Measurements from ENCODE around the gene PPFIA1.
"Not testable (repeated sequence)": the region's sequence is repeated elsewhere in the genome, so short reads cannot be mapped to it uniquely, and the experiment has no call there.

Gene PPFIA1

DNA sequence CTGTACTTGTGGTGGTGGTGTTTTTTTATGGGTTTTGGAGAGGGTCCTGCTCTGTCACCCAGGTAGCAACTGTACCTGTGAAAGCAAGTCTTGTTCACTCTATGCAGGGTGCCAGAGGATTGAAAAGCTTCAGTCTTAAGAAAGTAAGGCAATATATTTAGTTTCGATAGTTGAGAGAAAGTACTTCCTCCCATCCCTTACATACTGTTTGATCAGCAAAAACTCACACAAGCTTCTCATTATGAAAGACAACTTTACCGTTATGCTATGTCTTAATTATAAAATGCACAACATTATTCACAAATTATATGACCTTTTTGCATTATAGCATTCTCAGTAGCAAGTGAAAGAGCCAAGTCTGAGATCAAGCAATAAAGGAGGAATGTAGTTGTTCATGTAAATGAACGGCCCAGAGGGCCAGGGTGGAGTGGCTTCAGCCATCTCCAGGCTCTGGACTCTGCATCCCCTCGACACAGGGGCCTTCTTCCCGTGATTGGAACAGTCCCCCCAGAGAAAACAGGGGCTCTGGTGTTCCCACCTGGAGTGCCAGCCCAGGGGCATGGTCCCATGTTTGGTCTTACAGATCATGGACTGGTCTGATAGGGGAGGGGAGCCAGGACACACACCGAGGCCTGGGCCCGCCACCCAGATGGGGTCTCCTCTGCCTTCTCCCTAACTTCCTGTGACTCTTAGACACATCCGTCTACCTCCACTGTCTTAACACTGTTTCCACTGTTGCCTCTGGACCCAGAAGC is 89.1 kb downstream of the PPFIA1 start:
- no peak for DNase-seq (ENCODE audit: low read depth)

DNA sequence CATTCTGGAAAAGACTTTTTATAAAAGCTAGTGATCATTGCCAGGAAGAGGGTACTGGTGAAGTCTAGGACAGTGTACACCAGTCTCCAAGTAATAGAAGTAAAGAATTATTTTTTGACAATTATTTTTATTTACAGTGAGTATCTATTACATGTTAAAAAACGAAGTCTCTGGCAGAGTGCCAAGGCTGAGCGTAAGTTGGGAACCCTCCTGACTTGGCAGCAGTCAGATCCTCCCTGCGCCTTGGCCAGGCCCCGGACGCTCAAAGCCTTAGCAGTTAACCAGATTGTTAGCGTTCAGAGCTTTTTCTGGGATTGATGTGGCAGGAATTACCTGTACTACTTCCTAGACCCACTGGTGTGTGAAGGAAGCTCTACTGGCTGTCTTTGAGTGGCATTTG is 89.7 kb downstream of the PPFIA1 start:
- no peak for DNase-seq (ENCODE audit: low read depth)

GRCh38 chr11:70364178-70364577 is 93.7 kb downstream of the PPFIA1 start:
- no peak for DNase-seq (ENCODE audit: low read depth)

DNA sequence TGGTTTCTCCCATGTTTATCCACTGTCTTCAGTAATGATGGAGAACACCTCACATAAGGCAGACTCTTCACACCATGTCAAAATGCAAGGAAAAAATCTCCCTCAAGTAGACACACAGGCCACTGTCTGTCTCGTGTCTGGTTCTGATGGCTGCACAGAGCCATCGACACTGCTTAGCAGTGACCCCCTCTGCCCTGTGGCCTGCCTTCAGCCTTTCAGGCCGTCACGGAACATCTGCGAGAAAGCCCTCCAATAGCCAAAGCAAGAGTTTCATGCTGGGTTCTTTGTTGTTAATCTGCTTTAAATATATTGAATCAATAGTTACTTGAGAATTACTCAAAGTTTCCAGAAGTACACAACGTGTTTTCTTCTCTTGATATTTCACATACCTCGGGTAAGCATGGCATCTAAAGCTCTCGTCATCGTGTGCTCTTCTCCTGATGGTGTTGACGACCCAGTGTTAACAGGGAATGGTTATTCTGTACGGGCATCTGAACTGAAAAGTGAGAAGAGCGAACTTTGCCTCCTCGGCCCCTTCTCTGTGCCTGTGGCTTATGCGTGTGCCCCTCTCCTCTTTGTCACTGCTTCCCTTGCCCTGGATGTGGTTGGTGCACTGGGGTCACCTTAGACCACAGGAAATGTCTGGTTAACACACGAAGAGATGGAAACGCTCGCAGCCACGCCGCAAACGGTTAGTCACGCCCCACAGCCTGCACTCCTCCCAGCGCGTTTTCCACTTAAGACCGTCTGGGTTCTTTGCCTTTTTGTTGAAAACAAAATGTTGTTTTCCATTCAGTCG is 94.5 kb downstream of the PPFIA1 start:
- DNase-seq (ENCODE audit: low read depth), result peak; percentile 2

GRCh38 chr11:70365544-70365927 is 95.0 kb downstream of the PPFIA1 start:
- no peak for DNase-seq (ENCODE audit: low read depth)

- DNase-seq (ENCODE audit: low read depth), result no peak
Measured at GRCh38 chr11:70367071-70367470, 96.6 kb downstream of the PPFIA1 start.

DNA sequence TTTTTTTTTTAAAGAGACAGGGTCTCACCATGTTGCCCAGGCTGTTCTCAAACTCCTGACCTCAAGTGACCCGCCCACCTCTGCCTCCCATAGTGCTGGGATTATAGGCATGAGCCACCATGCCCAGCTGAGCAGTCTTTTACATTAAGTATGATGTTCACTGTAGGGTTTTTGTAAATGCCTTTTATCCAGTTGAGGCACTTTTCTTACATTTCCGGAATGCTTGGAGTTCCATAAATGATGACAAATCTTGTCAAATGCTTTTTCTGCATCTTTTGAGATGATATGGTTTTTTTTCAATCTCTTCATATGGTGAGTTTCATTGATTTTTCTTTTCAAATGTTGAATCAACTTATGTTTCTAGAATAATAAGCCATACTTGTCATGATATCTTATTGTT is 98.5 kb downstream of the PPFIA1 start:
- no peak for DNase-seq (ENCODE audit: low read depth)

- DNase-seq (ENCODE audit: low read depth), result no peak
Measured at GRCh38 chr11:70371241-70371640, 100.8 kb downstream of the PPFIA1 start.

DNA sequence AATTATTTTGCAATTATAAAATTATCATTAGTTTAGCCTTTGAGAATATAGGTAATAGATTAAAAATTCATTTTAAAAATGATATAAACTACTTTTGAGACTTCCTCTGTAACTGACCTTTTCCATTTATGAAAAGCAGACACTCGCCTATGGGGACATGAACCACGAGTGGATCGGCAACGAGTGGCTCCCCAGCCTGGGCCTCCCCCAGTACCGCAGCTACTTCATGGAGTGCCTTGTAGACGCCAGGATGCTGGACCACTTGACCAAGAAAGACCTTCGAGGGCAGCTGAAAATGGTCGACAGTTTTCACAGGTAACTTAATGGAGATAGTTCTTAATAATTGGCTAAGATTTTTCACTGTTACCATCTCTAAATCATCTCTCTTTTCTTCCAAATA is 101.6 kb downstream of the PPFIA1 start:
- DNase-seq (ENCODE audit: low read depth), result no peak

- DNase-seq (ENCODE audit: low read depth), result no peak
Measured at GRCh38 chr11:70376621-70377020, 106.1 kb downstream of the PPFIA1 start.

- no peak for DNase-seq (ENCODE audit: low read depth)
Measured at GRCh38 chr11:70377645-70378044, 107.2 kb downstream of the PPFIA1 start.

- DNase-seq (ENCODE audit: low read depth), result no peak
Measured at GRCh38 chr11:70378506-70379134, 108.1 kb downstream of the PPFIA1 start.

GRCh38 chr11:70381350-70381749 is 110.9 kb downstream of the PPFIA1 start:
- DNase-seq (ENCODE audit: low read depth), result no peak

GRCh38 chr11:70381872-70382861 is 111.7 kb downstream of the PPFIA1 start:
- no peak for DNase-seq (ENCODE audit: low read depth)

- no peak for DNase-seq (ENCODE audit: low read depth)
Measured at GRCh38 chr11:70383664-70384565, 113.4 kb downstream of the PPFIA1 start.

DNA sequence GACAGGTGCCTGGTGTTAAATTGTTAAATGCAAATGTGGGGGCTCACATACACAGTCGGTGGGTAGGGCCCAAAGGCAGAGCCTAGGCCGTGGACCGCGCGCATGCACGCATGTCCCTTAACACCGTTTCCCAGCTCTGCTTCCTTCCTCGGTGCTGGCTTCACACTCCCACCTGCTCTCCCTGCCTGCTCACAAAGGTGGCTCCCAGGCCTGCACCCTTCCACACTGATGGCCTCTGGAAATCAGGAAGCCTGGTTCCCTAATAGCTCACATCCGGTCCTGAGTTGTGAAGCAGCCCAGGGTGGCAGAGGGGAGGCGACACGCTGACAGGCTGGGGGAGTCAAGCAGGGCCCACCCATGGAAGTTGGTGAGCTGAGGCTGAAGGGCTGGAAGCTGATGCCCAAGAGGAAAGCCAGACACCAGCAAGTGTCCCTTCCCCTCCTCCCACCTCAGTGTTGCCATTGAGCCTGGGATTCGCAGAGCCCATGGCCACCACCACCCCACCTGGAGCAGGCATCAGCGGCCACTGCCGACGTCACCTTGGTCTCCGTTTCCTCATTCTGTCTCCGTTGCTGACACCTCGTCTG is 114.2 kb downstream of the PPFIA1 start:
- DNase-seq (ENCODE audit: low read depth), result no peak

- DNase-seq (ENCODE audit: low read depth), result no peak
Measured at GRCh38 chr11:70387564-70387963, 117.1 kb downstream of the PPFIA1 start.

- DNase-seq (ENCODE audit: low read depth), result no peak
Measured at GRCh38 chr11:70389201-70389600, 118.7 kb downstream of the PPFIA1 start.

- not testable (repeated sequence) for DNase-seq (ENCODE audit: low read depth)
Measured at GRCh38 chr11:70390882-70391281, 120.4 kb downstream of the PPFIA1 start.

GRCh38 chr11:70394211-70394950 is 123.9 kb downstream of the PPFIA1 start:
- DNase-seq (ENCODE audit: low read depth), result no peak

All from T-helper 22 cell (primary cell).